Measurements from ENCODE around the gene RNASEH2C. TPM values are rescaled to one million over a fixed set of nuclear protein-coding genes. Genes with fewer than 3 reads are reported as not detected.
"Not testable (repeated sequence)": the region's sequence is repeated elsewhere in the genome, so short reads cannot be mapped to it uniquely, and the experiment has no call there.

The RNASEH2C gene
- total RNA-seq, 1 donor from 2014 or later: 89.0 TPM

GRCh38 chr11:65739022-65739421 is 18.4 kb upstream of the RNASEH2C start:
- Mint-ChIP-seq H3K36me3 (ENCODE audit: low read depth) (no peaks in the 10 kb centered on the region), H3K4me3 (no peak overlapping the region)

GRCh38 chr11:65736810-65737209 is 16.2 kb upstream of the RNASEH2C start:
- Mint-ChIP-seq H3K4me1 (ENCODE audit: low read depth) (no peaks in the 10 kb centered on the region), H3K27me3 (ENCODE audit: insufficient read depth) (peaks cover 31% of the 10 kb centered on the region), H3K36me3 (ENCODE audit: low read depth) (no peaks in the 10 kb centered on the region), H3K9me3 (peaks cover 25% of the 10 kb centered on the region), H3K27ac (no peak overlapping the region), H3K4me3 (no peak overlapping the region)
- intact Hi-C loops (cut with micrococcal nuclease): no loop called here
- no peak for DNase-seq (ENCODE audit: low spot score)

More at GRCh38 chr11:65739022-65739421, 18.4 kb upstream of the RNASEH2C start:
- intact Hi-C loops (cut with micrococcal nuclease): no loop called here
- Mint-ChIP-seq H3K9me3 (peaks cover 25% of the 10 kb centered on the region), H3K4me1 (ENCODE audit: low read depth) (no peaks in the 10 kb centered on the region), H3K27me3 (ENCODE audit: insufficient read depth) (peaks cover 25% of the 10 kb centered on the region), H3K27ac (no peak overlapping the region)
- no peak for DNase-seq (ENCODE audit: low spot score)

GRCh38 chr11:65735111-65735510 is 14.5 kb upstream of the RNASEH2C start:
- H3K36me3 Mint-ChIP-seq (ENCODE audit: low read depth); DNase-seq (ENCODE audit: low spot score); H3K4me3 Mint-ChIP-seq; H3K4me1 Mint-ChIP-seq (ENCODE audit: low read depth); H3K27ac Mint-ChIP-seq; intact Hi-C loops (cut with micrococcal nuclease): not testable (repeated sequence)
- Mint-ChIP-seq H3K27me3 (ENCODE audit: insufficient read depth) (peaks cover 29% of the 10 kb centered on the region), H3K9me3 (peaks cover 25% of the 10 kb centered on the region)

GRCh38 chr11:65730461-65730860 is 9.9 kb upstream of the RNASEH2C start:
- Mint-ChIP-seq H3K4me3 (no peak overlapping the region), H3K27me3 (ENCODE audit: insufficient read depth) (peaks cover 20% of the 10 kb centered on the region), H3K9me3 (peaks cover under 1% of the 10 kb centered on the region), H3K36me3 (ENCODE audit: low read depth) (no peaks in the 10 kb centered on the region), H3K4me1 (ENCODE audit: low read depth) (no peaks in the 10 kb centered on the region), H3K27ac (no peak overlapping the region)
- DNase-seq (ENCODE audit: low spot score): no peak
- intact Hi-C loops (cut with micrococcal nuclease): no loop called here

- Mint-ChIP-seq H3K36me3 (ENCODE audit: low read depth) (no peaks in the 10 kb centered on the region), H3K9me3 (no peaks in the 10 kb centered on the region), H3K4me3 (no peak overlapping the region), H3K27me3 (ENCODE audit: insufficient read depth) (peaks cover 16% of the 10 kb centered on the region), H3K4me1 (ENCODE audit: low read depth) (no peaks in the 10 kb centered on the region), H3K27ac (no peak overlapping the region)
- no peak for DNase-seq (ENCODE audit: low spot score)
- intact Hi-C loops (cut with micrococcal nuclease): no loop called here
These were observed 7.3 kb upstream of the RNASEH2C start for GRCh38 chr11:65727865-65728264.

GRCh38 chr11:65726660-65727059 is 6.1 kb upstream of the RNASEH2C start:
- DNase-seq (ENCODE audit: low spot score): no peak
- Mint-ChIP-seq H3K9me3 (no peaks in the 10 kb centered on the region), H3K4me1 (ENCODE audit: low read depth) (no peaks in the 10 kb centered on the region), H3K27me3 (ENCODE audit: insufficient read depth) (peaks cover 10% of the 10 kb centered on the region), H3K36me3 (ENCODE audit: low read depth) (no peaks in the 10 kb centered on the region), H3K4me3 (no peak overlapping the region), H3K27ac (no peak overlapping the region)
- intact Hi-C loops (cut with micrococcal nuclease): no loop called here

- Mint-ChIP-seq H3K36me3 (ENCODE audit: low read depth) (peaks cover 24% of the 10 kb centered on the region), H3K4me3 (peak overlapping the region; percentile 65), H3K4me1 (ENCODE audit: low read depth) (peaks cover 22% of the 10 kb centered on the region), H3K9me3 (no peaks in the 10 kb centered on the region), H3K27ac (no peak overlapping the region), H3K27me3 (ENCODE audit: insufficient read depth) (peaks cover 10% of the 10 kb centered on the region)
- intact Hi-C loops (cut with micrococcal nuclease): no loop called here
- no peak for DNase-seq (ENCODE audit: low spot score)
These were observed 1.7 kb upstream of the RNASEH2C start for GRCh38 chr11:65722261-65722660.

GRCh38 chr11:65719871-65720210 is 757 bp downstream of the RNASEH2C start:
- intact Hi-C loops (cut with micrococcal nuclease): loop anchor here (1.0 to 2.0 kb wide), 3 partner anchors 8 to 138 kb away; partner anchors contain the start of genes CFL1, KAT5 and RELA
- peaks cover 36% of the 10 kb centered on the region for H3K36me3 Mint-ChIP-seq (ENCODE audit: low read depth)

GRCh38 chr11:65718964-65719492 is 1.6 kb downstream of the RNASEH2C start:
- H3K36me3 Mint-ChIP-seq (ENCODE audit: low read depth): peaks cover 43% of the 10 kb centered on the region
- DNase-seq (ENCODE audit: low spot score): no peak
- peak overlapping the region; percentile 97 for H3K4me3 Mint-ChIP-seq
- no peaks in the 10 kb centered on the region for H3K9me3 Mint-ChIP-seq
- intact Hi-C loops (cut with micrococcal nuclease): no loop called here
- H3K27me3 Mint-ChIP-seq (ENCODE audit: insufficient read depth): no peaks in the 10 kb centered on the region
- H3K27ac Mint-ChIP-seq: no peak overlapping the region
- H3K4me1 Mint-ChIP-seq (ENCODE audit: low read depth): peaks cover 32% of the 10 kb centered on the region

More at GRCh38 chr11:65719871-65720210, 757 bp downstream of the RNASEH2C start:
- Mint-ChIP-seq H3K9me3 (no peaks in the 10 kb centered on the region), H3K4me1 (ENCODE audit: low read depth) (peaks cover 27% of the 10 kb centered on the region), H3K27me3 (ENCODE audit: insufficient read depth) (peaks cover under 1% of the 10 kb centered on the region), H3K27ac (peak overlapping the region; percentile 93), H3K4me3 (peak overlapping the region; percentile 97)
- DNase-seq (ENCODE audit: low spot score): peak; percentile 11

GRCh38 chr11:65718531-65718930 is 2.1 kb downstream of the RNASEH2C start:
- Mint-ChIP-seq H3K36me3 (ENCODE audit: low read depth) (peaks cover 45% of the 10 kb centered on the region), H3K27ac (no peak overlapping the region), H3K9me3 (no peaks in the 10 kb centered on the region), H3K27me3 (ENCODE audit: insufficient read depth) (no peaks in the 10 kb centered on the region), H3K4me3 (peak overlapping the region; percentile 97), H3K4me1 (ENCODE audit: low read depth) (peaks cover 32% of the 10 kb centered on the region)
- no peak for DNase-seq (ENCODE audit: low spot score)
- intact Hi-C loops (cut with micrococcal nuclease): no loop called here

- intact Hi-C loops (cut with micrococcal nuclease): no loop called here
- Mint-ChIP-seq H3K4me1 (ENCODE audit: low read depth) (peaks cover 32% of the 10 kb centered on the region), H3K27me3 (ENCODE audit: insufficient read depth) (no peaks in the 10 kb centered on the region), H3K9me3 (no peaks in the 10 kb centered on the region), H3K36me3 (ENCODE audit: low read depth) (peaks cover 47% of the 10 kb centered on the region), H3K27ac (no peak overlapping the region), H3K4me3 (no peak overlapping the region)
- DNase-seq (ENCODE audit: low spot score): no peak
These were observed 2.7 kb downstream of the RNASEH2C start for GRCh38 chr11:65717906-65718305.

- Mint-ChIP-seq H3K36me3 (ENCODE audit: low read depth) (peaks cover 50% of the 10 kb centered on the region), H3K27ac (peak overlapping the region; percentile 74), H3K4me1 (ENCODE audit: low read depth) (peaks cover 38% of the 10 kb centered on the region), H3K4me3 (no peak overlapping the region), H3K27me3 (ENCODE audit: insufficient read depth) (no peaks in the 10 kb centered on the region), H3K9me3 (no peaks in the 10 kb centered on the region)
- intact Hi-C loops (cut with micrococcal nuclease): no loop called here
- no peak for DNase-seq (ENCODE audit: low spot score)
These were observed 3.7 kb downstream of the RNASEH2C start for GRCh38 chr11:65716774-65717405.

- no peak overlapping the region for H3K27ac Mint-ChIP-seq
- H3K9me3 Mint-ChIP-seq: no peaks in the 10 kb centered on the region
- peaks cover 43% of the 10 kb centered on the region for H3K4me1 Mint-ChIP-seq (ENCODE audit: low read depth)
- DNase-seq (ENCODE audit: low spot score): no peak
- H3K36me3 Mint-ChIP-seq (ENCODE audit: low read depth): peaks cover 50% of the 10 kb centered on the region
- H3K4me3 Mint-ChIP-seq: no peak overlapping the region
- H3K27me3 Mint-ChIP-seq (ENCODE audit: insufficient read depth): no peaks in the 10 kb centered on the region
- intact Hi-C loops (cut with micrococcal nuclease): no loop called here
These were observed 4.3 kb downstream of the RNASEH2C start for GRCh38 chr11:65716302-65716701.
